ENCODE data around the gene ARL15. TPM values are rescaled to one million over a fixed set of nuclear protein-coding genes. Genes with fewer than 3 reads are reported as not detected.

The ARL15 gene
- total and polyA plus RNA-seq, 2 experiments from 2014 or later, result 7.8 to 9.9 TPM

GRCh38 chr5:53917826-53918225 is 392.5 kb downstream of the ARL15 start:
- Histone ChIP-seq H3K9ac (no peak overlapping the region), H3K4me3 (no peak overlapping the region), H3K27me3 (replicated peaks; ENCODE audit: insufficient read depth) (no peaks in the 10 kb centered on the region), H3F3A (ENCODE audit: insufficient read depth) (no peaks in the 10 kb centered on the region), H3K9me2 (ENCODE audit: insufficient read depth) (no peaks in the 10 kb centered on the region), H4K20me1 (ENCODE audit: insufficient read depth) (no peaks in the 10 kb centered on the region), H3K27ac (no peak overlapping the region), H2AFZ (no peak overlapping the region), H3K36me3 (ENCODE audit: low read depth) (no peaks in the 10 kb centered on the region), H3K9me3 (ENCODE audit: low read depth) (no peaks in the 10 kb centered on the region), H3K79me2 (ENCODE audit: insufficient read depth) (no peaks in the 10 kb centered on the region), H3K4me2 (ENCODE audit: unreplicated experiment) (no peak overlapping the region), H3K4me1 (ENCODE audit: insufficient read depth) (peaks cover 12% of the 10 kb centered on the region)
- WGBS, 2 experiments (ENCODE audit: low coverage in 1 of 2, low lambda C conversion rate in 2 of 2, missing lambda C conversion rate in 2 of 2), result 87 to 94% methylated on average over 3 of the region's 3 CpGs
- no peak for TF ChIP-seq EZH2phosphoT487 (IDR thresholded peaks at IDR 0.05; ENCODE audit: insufficient read depth, low read depth)
- no peak for TF ChIP-seq EZH2 (IDR thresholded peaks at IDR 0.05; ENCODE audit: insufficient read depth, poor library complexity, severe bottlenecking)
- no peak for DNase-seq
- in situ Hi-C loops (cut with MboI), result no loop called here

GRCh38 chr5:53917095-53917494 is 393.3 kb downstream of the ARL15 start:
- Histone ChIP-seq H4K20me1 (ENCODE audit: insufficient read depth) (no peaks in the 10 kb centered on the region), H3K79me2 (ENCODE audit: insufficient read depth) (no peaks in the 10 kb centered on the region), H3F3A (ENCODE audit: insufficient read depth) (no peaks in the 10 kb centered on the region), H3K27me3 (replicated peaks; ENCODE audit: insufficient read depth) (no peaks in the 10 kb centered on the region), H3K4me2 (ENCODE audit: unreplicated experiment) (peak overlapping the region; percentile 11), H2AFZ (no peak overlapping the region), H3K9me3 (ENCODE audit: low read depth) (no peaks in the 10 kb centered on the region), H3K9ac (no peak overlapping the region), H3K4me1 (ENCODE audit: insufficient read depth) (peaks cover 12% of the 10 kb centered on the region), H3K27ac (no peak overlapping the region), H3K9me2 (ENCODE audit: insufficient read depth) (no peaks in the 10 kb centered on the region), H3K4me3 (no peak overlapping the region), H3K36me3 (ENCODE audit: low read depth) (no peaks in the 10 kb centered on the region)
- TF ChIP-seq EZH2phosphoT487 (IDR thresholded peaks at IDR 0.05; ENCODE audit: insufficient read depth, low read depth) (no peak), EZH2 (IDR thresholded peaks at IDR 0.05; ENCODE audit: insufficient read depth, poor library complexity, severe bottlenecking) (no peak)
- in situ Hi-C loops (cut with MboI), result no loop called here
- peak; percentile 41 for DNase-seq

GRCh38 chr5:53915120-53915519 is 395.3 kb downstream of the ARL15 start:
- Histone ChIP-seq H2AFZ (no peak overlapping the region), H3K79me2 (ENCODE audit: insufficient read depth) (no peaks in the 10 kb centered on the region), H3K4me2 (ENCODE audit: unreplicated experiment) (no peak overlapping the region), H3K27ac (no peak overlapping the region), H3K36me3 (ENCODE audit: low read depth) (no peaks in the 10 kb centered on the region), H3K9ac (no peak overlapping the region), H4K20me1 (ENCODE audit: insufficient read depth) (no peaks in the 10 kb centered on the region), H3K4me1 (ENCODE audit: insufficient read depth) (peaks cover 12% of the 10 kb centered on the region), H3K9me2 (ENCODE audit: insufficient read depth) (no peaks in the 10 kb centered on the region), H3K4me3 (no peak overlapping the region), H3K27me3 (replicated peaks; ENCODE audit: insufficient read depth) (no peaks in the 10 kb centered on the region), H3F3A (ENCODE audit: insufficient read depth) (no peaks in the 10 kb centered on the region), H3K9me3 (ENCODE audit: low read depth) (no peaks in the 10 kb centered on the region)
- TF ChIP-seq EZH2 (IDR thresholded peaks at IDR 0.05; ENCODE audit: insufficient read depth, poor library complexity, severe bottlenecking), result no peak
- TF ChIP-seq EZH2phosphoT487 (IDR thresholded peaks at IDR 0.05; ENCODE audit: insufficient read depth, low read depth), result no peak
- WGBS, 2 experiments (ENCODE audit: low coverage in 1 of 2, low lambda C conversion rate in 2 of 2, missing lambda C conversion rate in 2 of 2), result 96 to 100% methylated on average over 1 of the region's 1 CpG
- no peak for DNase-seq
- in situ Hi-C loops (cut with MboI), result no loop called here

- in situ Hi-C loops (cut with MboI), result no loop called here
- H3K4me1 ChIP-seq (ENCODE audit: insufficient read depth), result peaks cover 12% of the 10 kb centered on the region
- no peaks in the 10 kb centered on the region for H3K36me3 ChIP-seq (ENCODE audit: low read depth)
- no peaks in the 10 kb centered on the region for H3K27me3 ChIP-seq (replicated peaks; ENCODE audit: insufficient read depth)
- no peak overlapping the region for H3K4me3 ChIP-seq
- no peaks in the 10 kb centered on the region for H4K20me1 ChIP-seq (ENCODE audit: insufficient read depth)
- H3K9me3 ChIP-seq (ENCODE audit: low read depth), result no peaks in the 10 kb centered on the region
- 59 to 74% methylated on average over 1 of the region's 1 CpG for WGBS, 2 experiments (ENCODE audit: low coverage in 1 of 2, low lambda C conversion rate in 2 of 2, missing lambda C conversion rate in 2 of 2)
- H2AFZ ChIP-seq, result no peak overlapping the region
- H3F3A ChIP-seq (ENCODE audit: insufficient read depth), result no peaks in the 10 kb centered on the region
- TF ChIP-seq EZH2phosphoT487 (IDR thresholded peaks at IDR 0.05; ENCODE audit: insufficient read depth, low read depth) (no peak), EZH2 (IDR thresholded peaks at IDR 0.05; ENCODE audit: insufficient read depth, poor library complexity, severe bottlenecking) (no peak)
- no peak overlapping the region for H3K4me2 ChIP-seq (ENCODE audit: unreplicated experiment)
- no peaks in the 10 kb centered on the region for H3K79me2 ChIP-seq (ENCODE audit: insufficient read depth)
- no peak for DNase-seq
- H3K27ac ChIP-seq, result no peak overlapping the region
- no peaks in the 10 kb centered on the region for H3K9me2 ChIP-seq (ENCODE audit: insufficient read depth)
- H3K9ac ChIP-seq, result no peak overlapping the region
Measured at GRCh38 chr5:53913941-53914340, 396.4 kb downstream of the ARL15 start.

- no peaks in the 10 kb centered on the region for H3K4me1 ChIP-seq (ENCODE audit: insufficient read depth)
- H2AFZ ChIP-seq, result no peak overlapping the region
- no peak overlapping the region for H3K9ac ChIP-seq
- 59 to 64% methylated on average over 2 of the region's 2 CpGs for WGBS, 2 experiments (ENCODE audit: low coverage in 1 of 2, low lambda C conversion rate in 2 of 2, missing lambda C conversion rate in 2 of 2)
- H3K79me2 ChIP-seq (ENCODE audit: insufficient read depth), result no peaks in the 10 kb centered on the region
- H3K4me2 ChIP-seq (ENCODE audit: unreplicated experiment), result no peak overlapping the region
- no peaks in the 10 kb centered on the region for H3K9me3 ChIP-seq (ENCODE audit: low read depth)
- no peak for DNase-seq
- no peaks in the 10 kb centered on the region for H4K20me1 ChIP-seq (ENCODE audit: insufficient read depth)
- no peaks in the 10 kb centered on the region for H3K27me3 ChIP-seq (replicated peaks; ENCODE audit: insufficient read depth)
- no peaks in the 10 kb centered on the region for H3K36me3 ChIP-seq (ENCODE audit: low read depth)
- no peaks in the 10 kb centered on the region for H3F3A ChIP-seq (ENCODE audit: insufficient read depth)
- H3K4me3 ChIP-seq, result no peak overlapping the region
- H3K27ac ChIP-seq, result no peak overlapping the region
- H3K9me2 ChIP-seq (ENCODE audit: insufficient read depth), result no peaks in the 10 kb centered on the region
- in situ Hi-C loops (cut with MboI), result no loop called here
- TF ChIP-seq EZH2 (IDR thresholded peaks at IDR 0.05; ENCODE audit: insufficient read depth, poor library complexity, severe bottlenecking) (no peak), EZH2phosphoT487 (IDR thresholded peaks at IDR 0.05; ENCODE audit: insufficient read depth, low read depth) (no peak)
Measured at GRCh38 chr5:53908757-53909156, 401.6 kb downstream of the ARL15 start.
